AG04450 (cell line): ENCODE results near the gene DBP. TPM values are rescaled to one million over a fixed set of nuclear protein-coding genes. Genes with fewer than 3 reads are reported as not detected.

Experiments
- CTCF ChIA-PET: fragments of 300-600, 350-600 bp; formaldehyde crosslinking; extraction: SDS; loops from one replicate; lab custom pipeline; 2022; ENCODE audit warnings: antibody characterized with exemption, inconsistent platforms; lab: Charles Lee
- POLR2A ChIA-PET: fragments of 350-600 bp; formaldehyde crosslinking; extraction: SDS; loops from one replicate; lab custom pipeline; 2021; ENCODE audit warnings: antibody characterized with exemption, inconsistent platforms; lab: Yijun Ruan, JAX
- DNase-seq: peaks from one replicate; pipeline ENCODE4 v3.0.0-alpha.2; 2011; ENCODE audit warnings: low read depth, low spot score
- H3K27ac ChIP-seq: one replicate; pipeline ENCODE4 v1.5.1; 2012; ENCODE audit warnings: low read depth, low read length, control low read depth
- H3K27me3 ChIP-seq: one replicate; pipeline ENCODE4 v1.6.0; 2012; ENCODE audit warnings: low read length; ENCODE audit not compliant: control insufficient read depth, insufficient read depth
- H3K4me3 ChIP-seq: 2 replicates; pipeline ENCODE4 v1.5.1; 2011; ENCODE audit warnings: mild to moderate bottlenecking, low read depth, low read length, control low read depth
- H3K9me3 ChIP-seq: 2 replicates; pipeline ENCODE4 v1.5.1; 2012; ENCODE audit warnings: low read length; ENCODE audit not compliant: control insufficient read depth, insufficient read depth
- CTCF ChIP-seq: IDR thresholded peaks from 2 replicates; pipeline ENCODE4 v1.5.1; 2011; ENCODE audit warnings: low read depth, low read length, control low read depth, inconsistent platforms
- polyA plus RNA-seq: library from polyadenylated mRNA; depleted of rRNA; stranded (reverse); fragments of >200 nt; gene quantifications from 2 replicates; pipeline ENCODE4 v1.2.3, GENCODE V29; 2011

The DBP gene
- polyA plus RNA-seq, 1 experiment = 4.0 TPM

- POLR2A ChIA-PET = interaction anchor here (0.6 to 1.3 kb wide), 4 partner anchors 9 to 891 kb away, joined by 3 to 7 read pairs (median 4); partner anchors contain the start of genes CA11, RCN3, RPL18 and SPHK2
- Histone ChIP-seq H3K27me3 (no peaks in the 10 kb centered on the region), H3K4me3 (peak overlapping the region; percentile 66), H3K27ac (no peak overlapping the region), H3K9me3 (peaks cover 5% of the 10 kb centered on the region; the same call in 1 of the 2 replicates)
- TF ChIP-seq CTCF = no peak
- DNase-seq = no peak
- CTCF ChIA-PET = no interaction called here
Observed at GRCh38 chr19:48635966-48636858, 967 bp downstream of the DBP start.

GRCh38 chr19:48635263-48635965 lies 1.8 kb downstream of the DBP start:
- CTCF ChIA-PET = interaction anchor here (1.1 kb wide), 1 partner anchor 207 kb away, joined by 3 read pairs; no protein-coding TSS in a partner anchor
- POLR2A ChIA-PET = no interaction called here
- H3K27me3 ChIP-seq = no peaks in the 10 kb centered on the region
- peaks cover 5% of the 10 kb centered on the region; the same call in 1 of the 2 replicates for H3K9me3 ChIP-seq
- TF ChIP-seq CTCF = no peak
- no peak overlapping the region for H3K27ac ChIP-seq
- no peak for DNase-seq
- H3K4me3 ChIP-seq = peak overlapping the region; percentile 66

- Histone ChIP-seq H3K9me3 (peaks cover 7% of the 10 kb centered on the region; the same call in 1 of the 2 replicates), H3K4me3 (peak overlapping the region; percentile 37), H3K27me3 (no peaks in the 10 kb centered on the region), H3K27ac (peak overlapping the region; percentile 75)
- DNase-seq = peak; percentile 82
- CTCF ChIA-PET = interaction anchor here (0.8 to 1.1 kb wide), 5 partner anchors 11 to 208 kb away, joined by 3 to 7 read pairs (median 4); partner anchors contain the start of gene CA11
- POLR2A ChIA-PET = interaction anchor here (1.0 to 1.6 kb wide), 3 partner anchors 11 to 16 kb away, joined by 3 to 9 read pairs (median 8); partner anchors contain the start of genes CA11, RPL18 and SPHK2
- no peak for TF ChIP-seq CTCF
Observed at GRCh38 chr19:48634424-48635262, 2.5 kb downstream of the DBP start.

- peak overlapping the region; percentile 37 for H3K4me3 ChIP-seq
- POLR2A ChIA-PET = interaction anchor here (1.0 to 1.6 kb wide), 3 partner anchors 10 to 15 kb away, joined by 3 to 9 read pairs (median 8); partner anchors contain the start of genes CA11, RPL18 and SPHK2
- no peaks in the 10 kb centered on the region for H3K27me3 ChIP-seq
- H3K9me3 ChIP-seq = peaks cover 9% of the 10 kb centered on the region; the same call in 1 of the 2 replicates
- no peak for DNase-seq
- TF ChIP-seq CTCF = no peak
- CTCF ChIA-PET = interaction anchor here (0.8 to 1.1 kb wide), 4 partner anchors 12 to 144 kb away, joined by 3 to 7 read pairs (median 4); partner anchors contain the start of gene CA11
- H3K27ac ChIP-seq = peak overlapping the region; percentile 52
Observed at GRCh38 chr19:48634036-48634342, 3.2 kb downstream of the DBP start.
